ENCODE results near the gene CDH13.

DNA sequence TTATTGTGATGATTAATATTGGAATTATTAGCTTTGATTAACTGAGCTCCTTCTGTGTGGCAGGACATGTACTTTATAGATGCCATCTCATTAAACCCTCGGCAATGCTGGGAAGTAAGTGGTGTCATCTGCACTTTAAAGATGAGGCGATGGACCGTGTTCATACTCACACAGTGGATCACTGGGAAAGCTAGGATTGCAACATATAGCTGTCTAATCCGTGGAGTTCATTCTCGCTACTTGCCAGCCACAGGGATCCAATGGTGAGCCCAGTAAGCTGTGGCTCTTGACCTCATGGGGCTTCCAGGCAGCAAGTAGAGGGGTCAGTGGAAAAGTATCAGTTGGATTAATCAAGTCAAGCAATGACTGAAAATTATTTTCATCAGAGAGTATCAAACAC is 587.9 kb downstream of the CDH13 start:
- TF ChIP-seq, protein P1, sequence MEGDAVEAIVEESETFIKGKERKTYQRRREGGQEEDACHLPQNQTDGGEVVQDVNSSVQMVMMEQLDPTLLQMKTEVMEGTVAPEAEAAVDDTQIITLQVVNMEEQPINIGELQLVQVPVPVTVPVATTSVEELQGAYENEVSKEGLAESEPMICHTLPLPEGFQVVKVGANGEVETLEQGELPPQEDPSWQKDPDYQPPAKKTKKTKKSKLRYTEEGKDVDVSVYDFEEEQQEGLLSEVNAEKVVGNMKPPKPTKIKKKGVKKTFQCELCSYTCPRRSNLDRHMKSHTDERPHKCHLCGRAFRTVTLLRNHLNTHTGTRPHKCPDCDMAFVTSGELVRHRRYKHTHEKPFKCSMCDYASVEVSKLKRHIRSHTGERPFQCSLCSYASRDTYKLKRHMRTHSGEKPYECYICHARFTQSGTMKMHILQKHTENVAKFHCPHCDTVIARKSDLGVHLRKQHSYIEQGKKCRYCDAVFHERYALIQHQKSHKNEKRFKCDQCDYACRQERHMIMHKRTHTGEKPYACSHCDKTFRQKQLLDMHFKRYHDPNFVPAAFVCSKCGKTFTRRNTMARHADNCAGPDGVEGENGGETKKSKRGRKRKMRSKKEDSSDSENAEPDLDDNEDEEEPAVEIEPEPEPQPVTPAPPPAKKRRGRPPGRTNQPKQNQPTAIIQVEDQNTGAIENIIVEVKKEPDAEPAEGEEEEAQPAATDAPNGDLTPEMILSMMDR (IDR thresholded peaks at IDR 0.05; ENCODE audit: borderline replicate concordance, extremely low read depth, low read length, poor library complexity, severe bottlenecking), result no peak
- TF ChIP-seq EZH2 (IDR thresholded peaks at IDR 0.05; ENCODE audit: borderline replicate concordance, low read depth, low read length, severe bottlenecking), result no peak
